ENCODE data around the gene MED16. TPM values are rescaled to one million over a fixed set of nuclear protein-coding genes. Genes with fewer than 3 reads are reported as not detected.

MED16 gene
- total and polyA plus RNA-seq, 2 of the 13 experiments (the other 11 are each of a cell fraction or from before 2014, with no cell fraction given): 13.3 to 14.8 TPM

DNA sequence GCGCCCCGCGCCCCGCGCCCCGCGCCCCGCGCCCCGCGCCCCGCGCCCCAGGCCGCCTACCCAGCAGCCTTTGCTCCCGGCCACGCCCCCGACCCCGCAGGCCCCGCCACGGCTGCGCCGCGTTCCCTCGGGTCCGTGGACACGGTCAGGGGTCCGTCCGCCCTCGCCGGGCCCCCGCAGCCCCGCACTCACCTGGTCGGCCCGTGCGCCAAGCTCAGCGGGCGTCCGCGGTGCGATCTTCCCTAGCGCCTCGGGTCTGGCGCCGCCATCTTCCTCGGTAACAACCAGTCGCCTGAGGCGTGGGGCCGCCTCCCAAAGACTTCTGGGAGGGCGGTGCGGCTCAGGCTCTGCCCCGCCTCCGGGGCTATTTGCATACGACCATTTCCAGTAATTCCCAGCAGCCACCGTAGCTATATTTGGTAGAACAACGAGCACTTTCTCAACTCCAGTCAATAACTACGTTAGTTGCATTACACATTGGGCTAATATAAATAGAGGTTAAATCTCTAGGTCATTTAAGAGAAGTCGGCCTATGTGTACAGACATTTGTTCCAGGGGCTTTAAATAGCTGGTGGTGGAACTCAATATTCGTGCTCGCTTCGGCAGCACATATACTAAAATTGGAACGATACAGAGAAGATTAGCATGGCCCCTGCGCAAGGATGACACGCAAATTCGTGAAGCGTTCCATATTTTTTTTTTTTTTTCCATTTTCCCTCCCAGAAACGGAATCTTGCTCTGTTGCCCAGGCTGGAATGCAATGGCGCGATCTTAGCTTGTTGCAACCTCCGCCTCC is at the start of gene MED16, which contains the start of gene RNU6-9 (continued):
- TF ChIP-seq ZNF496 (CRISPR knock-in tag; IDR thresholded peaks at IDR 0.05; ENCODE audit: insufficient replicate concordance): no peak
- TF ChIP-seq, protein P1, sequence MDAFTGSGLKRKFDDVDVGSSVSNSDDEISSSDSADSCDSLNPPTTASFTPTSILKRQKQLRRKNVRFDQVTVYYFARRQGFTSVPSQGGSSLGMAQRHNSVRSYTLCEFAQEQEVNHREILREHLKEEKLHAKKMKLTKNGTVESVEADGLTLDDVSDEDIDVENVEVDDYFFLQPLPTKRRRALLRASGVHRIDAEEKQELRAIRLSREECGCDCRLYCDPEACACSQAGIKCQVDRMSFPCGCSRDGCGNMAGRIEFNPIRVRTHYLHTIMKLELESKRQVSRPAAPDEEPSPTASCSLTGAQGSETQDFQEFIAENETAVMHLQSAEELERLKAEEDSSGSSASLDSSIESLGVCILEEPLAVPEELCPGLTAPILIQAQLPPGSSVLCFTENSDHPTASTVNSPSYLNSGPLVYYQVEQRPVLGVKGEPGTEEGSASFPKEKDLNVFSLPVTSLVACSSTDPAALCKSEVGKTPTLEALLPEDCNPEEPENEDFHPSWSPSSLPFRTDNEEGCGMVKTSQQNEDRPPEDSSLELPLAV (CRISPR knock-in tag; conservative IDR thresholded peaks at IDR 0.05; ENCODE audit: low read depth): no peak
- no peak for TF ChIP-seq MXD4 (CRISPR knock-in tag; IDR thresholded peaks at IDR 0.05)
- TF ChIP-seq, protein P2, sequence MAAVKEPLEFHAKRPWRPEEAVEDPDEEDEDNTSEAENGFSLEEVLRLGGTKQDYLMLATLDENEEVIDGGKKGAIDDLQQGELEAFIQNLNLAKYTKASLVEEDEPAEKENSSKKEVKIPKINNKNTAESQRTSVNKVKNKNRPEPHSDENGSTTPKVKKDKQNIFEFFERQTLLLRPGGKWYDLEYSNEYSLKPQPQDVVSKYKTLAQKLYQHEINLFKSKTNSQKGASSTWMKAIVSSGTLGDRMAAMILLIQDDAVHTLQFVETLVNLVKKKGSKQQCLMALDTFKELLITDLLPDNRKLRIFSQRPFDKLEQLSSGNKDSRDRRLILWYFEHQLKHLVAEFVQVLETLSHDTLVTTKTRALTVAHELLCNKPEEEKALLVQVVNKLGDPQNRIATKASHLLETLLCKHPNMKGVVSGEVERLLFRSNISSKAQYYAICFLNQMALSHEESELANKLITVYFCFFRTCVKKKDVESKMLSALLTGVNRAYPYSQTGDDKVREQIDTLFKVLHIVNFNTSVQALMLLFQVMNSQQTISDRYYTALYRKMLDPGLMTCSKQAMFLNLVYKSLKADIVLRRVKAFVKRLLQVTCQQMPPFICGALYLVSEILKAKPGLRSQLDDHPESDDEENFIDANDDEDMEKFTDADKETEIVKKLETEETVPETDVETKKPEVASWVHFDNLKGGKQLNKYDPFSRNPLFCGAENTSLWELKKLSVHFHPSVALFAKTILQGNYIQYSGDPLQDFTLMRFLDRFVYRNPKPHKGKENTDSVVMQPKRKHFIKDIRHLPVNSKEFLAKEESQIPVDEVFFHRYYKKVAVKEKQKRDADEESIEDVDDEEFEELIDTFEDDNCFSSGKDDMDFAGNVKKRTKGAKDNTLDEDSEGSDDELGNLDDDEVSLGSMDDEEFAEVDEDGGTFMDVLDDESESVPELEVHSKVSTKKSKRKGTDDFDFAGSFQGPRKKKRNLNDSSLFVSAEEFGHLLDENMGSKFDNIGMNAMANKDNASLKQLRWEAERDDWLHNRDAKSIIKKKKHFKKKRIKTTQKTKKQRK (IDR thresholded peaks at IDR 0.05; ENCODE audit: low read length): no peak
- no peak for TF ChIP-seq ZNF781 (CRISPR knock-in tag; IDR thresholded peaks at IDR 0.05; ENCODE audit: borderline replicate concordance, not compliant biosample characterization)
- TF ChIP-seq ZNF557 (CRISPR knock-in tag; IDR thresholded peaks at IDR 0.05): no peak
- TF ChIP-seq HNF1A (IDR thresholded peaks at IDR 0.05; ENCODE audit: low read depth): no peak
- no peak for TF ChIP-seq HNF1A (CRISPR knock-in tag; IDR thresholded peaks at IDR 0.05; ENCODE audit: borderline replicate concordance)
- no peak for TF ChIP-seq ZNF841 (CRISPR knock-in tag; IDR thresholded peaks at IDR 0.05; ENCODE audit: borderline replicate concordance)
- TF ChIP-seq ZNF550 (CRISPR knock-in tag; IDR thresholded peaks at IDR 0.05; ENCODE audit: borderline replicate concordance): no peak
- no peak for TF ChIP-seq ZBTB49 (CRISPR knock-in tag; IDR thresholded peaks at IDR 0.05; ENCODE audit: borderline replicate concordance)
- no peak for TF ChIP-seq ZNF670 (CRISPR knock-in tag; IDR thresholded peaks at IDR 0.05; ENCODE audit: borderline replicate concordance)
- TF ChIP-seq, protein P3, sequence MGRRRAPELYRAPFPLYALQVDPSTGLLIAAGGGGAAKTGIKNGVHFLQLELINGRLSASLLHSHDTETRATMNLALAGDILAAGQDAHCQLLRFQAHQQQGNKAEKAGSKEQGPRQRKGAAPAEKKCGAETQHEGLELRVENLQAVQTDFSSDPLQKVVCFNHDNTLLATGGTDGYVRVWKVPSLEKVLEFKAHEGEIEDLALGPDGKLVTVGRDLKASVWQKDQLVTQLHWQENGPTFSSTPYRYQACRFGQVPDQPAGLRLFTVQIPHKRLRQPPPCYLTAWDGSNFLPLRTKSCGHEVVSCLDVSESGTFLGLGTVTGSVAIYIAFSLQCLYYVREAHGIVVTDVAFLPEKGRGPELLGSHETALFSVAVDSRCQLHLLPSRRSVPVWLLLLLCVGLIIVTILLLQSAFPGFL (CRISPR knock-in tag; IDR thresholded peaks at IDR 0.05): no peak
- TF ChIP-seq YEATS4 (CRISPR knock-in tag; IDR thresholded peaks at IDR 0.05; ENCODE audit: borderline replicate concordance): peak; percentile 68; the same call in 1 of the 2 replicates
- no peak for TF ChIP-seq ZNF44 (CRISPR knock-in tag; IDR thresholded peaks at IDR 0.05)
